Medulla oblongata (tissue), 1 donor: ENCODE results near the gene ASCC1.
A peak's percentile ranks its signal among the peaks of the same experiment; 100 is the strongest.
"Not testable (repeated sequence)": the region's sequence is repeated elsewhere in the genome, so short reads cannot be mapped to it uniquely, and the experiment has no call there.

Source experiments
- DNase-seq: peaks from one replicate; pipeline ENCODE4 v3.0.0-alpha.2; 2015; ENCODE audit errors: extremely low spot score

Gene ASCC1

DNA sequence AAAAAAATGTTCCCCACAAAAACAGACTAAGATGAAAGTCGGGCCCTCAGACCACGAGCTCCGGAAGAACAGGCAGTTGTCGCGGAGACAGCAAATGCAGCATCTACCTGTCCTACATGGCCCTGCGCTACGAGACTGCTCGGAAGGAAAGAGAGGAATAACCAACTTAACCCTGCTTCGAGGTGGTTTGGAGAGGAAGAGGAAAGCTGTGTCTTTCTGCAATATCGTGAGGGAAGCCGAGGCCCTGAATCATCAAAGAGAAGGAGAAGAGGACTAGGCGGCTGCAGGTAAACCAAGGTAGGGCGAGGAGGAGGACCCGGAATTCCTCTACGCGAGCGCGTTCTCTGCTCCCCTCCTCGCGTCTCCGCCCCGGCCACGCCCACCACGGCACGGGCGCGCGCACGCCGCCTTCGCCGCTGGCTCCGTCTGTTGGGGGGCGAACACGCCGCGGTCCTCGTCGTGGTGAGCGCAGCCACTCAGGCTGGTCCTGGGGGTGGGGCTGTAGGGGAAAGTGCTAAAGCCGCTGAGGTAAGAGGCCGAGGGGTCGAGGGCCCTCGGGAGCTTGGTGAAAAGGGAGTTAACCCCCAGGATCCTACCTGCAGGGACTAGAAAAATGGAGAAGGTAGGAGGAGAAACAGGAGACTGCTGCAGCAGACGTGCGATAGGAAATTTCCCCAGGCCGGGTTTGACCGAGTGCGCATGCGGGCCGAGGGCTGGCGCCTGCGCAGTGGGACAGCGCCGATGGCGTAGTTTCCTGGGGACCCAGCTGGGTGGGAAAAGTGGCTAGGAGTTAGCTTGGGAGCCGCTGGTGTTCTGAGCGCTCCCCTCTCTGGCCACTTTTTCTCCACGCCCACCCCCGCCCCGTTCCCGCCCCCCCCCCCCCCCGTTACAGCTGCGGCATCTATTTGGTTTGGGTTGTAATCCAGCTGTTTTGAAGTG is at the start of gene ASCC1, which contains the start of gene ANAPC16:
ASCC1 (minus strand) TSS at position 666 of the 939 bp plus-strand sequence. CDS start 2,978 bp downstream, outside the sequence.
ANAPC16 (plus strand) TSS at position 402 of the 939 bp plus-strand sequence. CDS start 7,903 bp downstream, outside the sequence.
- DNase-seq = peak; percentile 95

DNA sequence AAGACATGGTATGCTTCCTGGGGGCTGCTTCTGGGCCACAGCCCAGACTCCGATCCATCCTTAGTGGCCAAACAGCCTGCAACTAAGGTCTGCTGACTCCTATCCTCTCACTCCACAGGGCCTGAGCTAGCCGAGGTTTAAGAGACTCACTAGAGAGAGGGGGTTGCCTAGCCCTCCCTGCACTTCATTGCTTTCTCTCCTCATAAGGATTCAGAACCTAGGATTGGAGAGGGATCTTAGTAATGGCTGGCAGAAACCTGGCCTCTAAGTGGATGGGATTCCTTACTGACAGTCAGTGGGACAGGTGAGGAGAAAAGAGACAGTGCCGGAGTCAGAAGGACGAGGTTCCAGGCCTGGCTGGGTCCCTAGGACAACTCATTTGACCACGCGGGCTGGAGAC is 49.4 kb upstream of the ASCC1 start:
- no peak for DNase-seq

- DNase-seq = no peak
Observed at GRCh38 chr10:72264536-72264935, 48.5 kb upstream of the ASCC1 start.

DNA sequence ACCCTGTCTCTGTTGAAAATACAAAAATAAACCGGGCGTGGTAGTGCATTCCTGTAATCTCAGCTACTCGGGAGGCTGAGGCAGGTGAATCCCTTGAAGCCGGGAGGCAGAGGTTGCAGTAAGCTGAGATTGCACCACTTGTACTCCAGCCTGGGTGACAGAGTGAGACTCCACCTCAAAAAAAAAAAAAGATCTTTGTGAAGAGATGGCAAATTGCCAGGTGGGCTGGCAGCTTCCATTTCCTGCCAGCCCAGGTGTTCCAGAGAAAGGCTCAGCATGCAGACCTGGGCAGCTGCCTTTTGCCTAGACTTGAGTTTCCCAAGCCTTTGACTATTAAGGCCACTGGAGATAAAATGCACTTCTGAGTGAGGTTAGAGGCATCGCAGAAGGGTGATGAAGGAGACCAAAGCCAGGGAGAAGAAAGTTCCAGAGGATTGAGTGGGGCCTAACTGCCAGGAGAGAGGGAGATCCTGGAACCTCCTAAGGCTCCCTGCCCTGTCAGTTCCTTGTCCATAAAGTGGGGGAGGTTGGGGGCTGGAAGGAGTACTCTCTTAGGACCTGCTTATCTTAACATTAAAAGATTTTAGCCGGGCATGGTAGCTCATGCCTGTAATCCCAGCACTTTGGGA is 47.7 kb upstream of the ASCC1 start:
- peak; percentile 1 for DNase-seq

- no peak for DNase-seq
Observed at GRCh38 chr10:72261784-72262404, 45.8 kb upstream of the ASCC1 start.

- peak; percentile 64 for DNase-seq
Observed at GRCh38 chr10:72260976-72261783, 45.1 kb upstream of the ASCC1 start.

GRCh38 chr10:72260239-72260975 is 44.3 kb upstream of the ASCC1 start:
- peak; percentile 95 for DNase-seq

GRCh38 chr10:72259491-72260238 is 43.6 kb upstream of the ASCC1 start:
- peak; percentile 42 for DNase-seq

DNA sequence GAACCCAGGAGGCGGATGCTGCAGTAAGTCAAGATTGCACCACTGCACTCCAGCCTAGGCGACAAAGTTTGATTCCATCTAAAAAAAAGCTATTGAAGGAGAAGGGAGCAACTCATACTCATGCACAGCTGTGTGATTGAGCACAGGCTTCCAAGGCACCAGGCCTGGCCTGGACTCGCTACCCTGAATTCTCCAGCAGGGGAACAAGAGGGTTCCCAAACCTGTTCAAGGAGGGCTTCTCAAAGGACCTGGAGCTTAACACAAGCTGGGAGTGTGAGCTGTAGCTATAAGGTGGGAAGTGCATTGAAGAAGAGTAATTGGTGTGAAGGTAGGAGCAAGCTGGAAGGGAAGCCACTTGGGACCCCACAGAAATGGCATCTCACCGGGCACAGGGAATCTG is 42.5 kb upstream of the ASCC1 start:
- DNase-seq = peak; percentile 2

DNA sequence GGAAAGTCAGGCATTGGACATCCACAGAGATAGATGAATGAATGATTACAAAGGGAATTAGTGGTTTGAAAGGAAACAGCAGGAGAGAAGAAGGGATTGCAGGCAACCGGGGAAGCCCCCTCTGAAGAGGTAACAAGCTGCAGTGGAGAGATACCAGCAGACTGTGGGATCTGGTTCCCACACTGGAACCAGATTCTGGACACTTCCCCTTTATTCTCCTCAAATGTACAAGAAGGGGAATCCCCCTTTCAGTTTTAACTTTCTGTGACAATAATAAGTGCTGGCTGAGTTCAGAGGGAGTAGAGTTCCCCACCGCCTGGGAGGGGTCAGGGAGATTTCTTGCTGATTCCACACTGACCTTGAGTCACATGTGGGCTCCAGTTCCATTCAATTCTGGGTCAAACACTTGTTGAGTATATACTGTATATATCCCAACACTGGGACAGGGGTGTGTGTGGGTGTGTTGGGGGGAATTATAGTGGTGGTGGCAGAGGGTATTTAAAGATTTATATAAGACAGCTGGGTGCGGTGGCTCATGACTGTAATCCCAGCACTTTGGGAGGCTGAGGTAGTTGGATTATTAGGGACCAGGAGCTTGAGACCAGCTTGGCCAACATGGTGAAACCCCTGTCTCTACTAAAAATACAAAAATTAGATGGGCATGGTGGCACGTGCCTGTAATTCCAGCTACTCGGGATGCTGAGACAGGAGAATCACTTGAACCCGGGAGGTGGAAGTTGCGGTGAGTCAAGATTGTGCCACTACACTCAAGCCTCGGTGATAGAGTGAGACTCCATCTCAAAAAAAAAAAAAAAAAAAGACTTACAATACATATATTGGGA is 41.2 kb upstream of the ASCC1 start:
- DNase-seq = peak; percentile 85

DNA sequence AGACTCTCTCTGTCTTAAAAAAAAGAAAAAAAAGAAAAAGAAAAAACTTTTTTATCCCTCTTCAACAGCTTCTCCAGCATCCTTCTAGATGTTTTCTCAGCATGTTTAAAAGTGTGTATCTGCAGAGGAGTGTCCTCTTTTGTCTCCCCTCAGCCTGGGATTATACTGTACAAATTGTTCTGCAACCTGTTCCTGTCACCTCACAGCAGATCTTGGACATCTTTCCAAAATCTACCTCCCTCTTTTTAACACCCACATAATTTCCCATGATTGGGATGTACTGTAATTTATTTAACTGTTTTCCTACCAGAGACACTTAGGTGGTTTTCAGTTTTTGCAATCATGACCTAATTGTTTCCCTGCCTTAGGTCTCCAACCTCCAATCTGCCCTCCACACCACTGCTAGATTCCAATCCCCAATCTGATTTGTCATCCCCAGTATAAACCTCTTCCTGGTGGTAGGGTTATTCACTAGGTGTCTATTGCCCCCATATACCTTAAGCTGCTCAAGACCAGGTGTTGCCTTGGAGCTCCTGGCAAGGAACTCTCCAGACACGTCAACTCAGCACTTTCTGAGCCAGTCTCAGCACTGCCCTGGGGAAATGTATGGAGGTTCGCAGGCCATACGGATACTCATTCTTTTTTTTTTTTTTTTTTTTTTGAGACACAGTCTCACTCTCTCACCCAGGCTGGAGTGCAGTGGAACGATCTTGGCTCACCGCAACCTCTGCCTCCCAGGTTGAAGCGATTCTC is 40.1 kb upstream of the ASCC1 start:
- peak; percentile 13 for DNase-seq

- DNase-seq = peak; percentile 97
Observed at GRCh38 chr10:72254813-72255568, 38.9 kb upstream of the ASCC1 start.

DNA sequence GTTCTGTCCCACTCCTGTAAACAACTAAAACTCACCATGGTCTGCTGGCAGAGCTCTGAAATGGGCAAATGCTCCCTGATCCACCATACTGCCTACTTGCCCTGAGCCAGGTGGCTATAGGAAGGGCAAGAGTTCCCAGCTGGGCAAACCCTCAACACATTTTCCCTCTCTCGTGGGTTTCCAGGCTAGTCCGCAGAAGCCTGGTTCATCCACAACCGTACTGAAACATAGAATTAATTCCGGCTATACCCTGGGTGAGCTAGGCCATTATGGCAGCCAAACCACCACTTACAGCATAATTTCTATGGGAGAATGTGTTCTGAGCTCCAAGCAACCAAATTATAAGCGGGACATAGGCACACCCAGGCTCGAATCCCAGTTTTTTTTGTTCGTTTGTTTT is 37.5 kb upstream of the ASCC1 start:
- DNase-seq = peak; percentile 2

GRCh38 chr10:72252972-72253371 is 36.9 kb upstream of the ASCC1 start:
- DNase-seq = peak; percentile 13

- no peak for DNase-seq
Observed at GRCh38 chr10:72251635-72252034, 35.6 kb upstream of the ASCC1 start.

- no peak for DNase-seq
Observed at GRCh38 chr10:72250666-72251065, 34.6 kb upstream of the ASCC1 start.

DNA sequence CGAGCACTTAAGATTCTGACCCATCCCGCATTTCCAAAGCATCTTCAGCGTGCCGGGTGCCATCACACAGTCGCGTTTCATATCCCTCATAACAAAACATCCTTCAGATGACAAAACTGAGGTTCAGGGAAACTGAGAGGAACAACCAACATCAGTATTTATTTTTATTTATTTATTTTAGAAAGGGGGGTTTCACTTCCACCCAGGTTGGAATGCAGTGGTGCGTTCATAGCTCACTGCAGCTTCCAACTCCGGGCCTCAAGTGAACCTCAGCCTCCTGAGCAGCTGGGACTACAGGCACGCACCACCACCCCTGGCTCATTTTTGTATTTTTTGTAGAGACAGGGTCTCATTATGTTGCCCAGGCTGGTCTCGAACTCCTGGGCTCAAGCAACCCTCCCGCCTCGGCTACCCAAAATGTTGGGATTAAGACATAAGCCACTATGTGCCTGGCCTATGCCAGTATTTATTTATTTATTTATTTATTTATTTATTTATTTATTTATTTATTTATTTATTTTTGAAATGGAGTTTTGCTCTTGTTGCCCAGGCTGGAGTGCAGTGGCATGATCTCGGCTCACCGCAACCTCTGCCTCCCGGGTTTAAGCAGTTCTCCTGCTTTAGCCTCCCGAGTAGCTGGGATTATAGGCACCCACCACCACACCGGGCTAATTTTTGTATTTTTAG is 33.2 kb upstream of the ASCC1 start:
- not testable (repeated sequence) for DNase-seq
